Measurements from ENCODE around the gene ENHO. TPM values are rescaled to one million over a fixed set of nuclear protein-coding genes. Genes with fewer than 3 reads are reported as not detected.

The ENHO gene
- total and polyA plus RNA-seq, 2 experiments from 2014 or later, result 7.6 to 8.7 TPM

GRCh38 chr9:34568774-34569173, 46.0 kb upstream of the ENHO start:
- no peak for DNase-seq (ENCODE audit: low read depth in 1 of 2, low spot score in 1 of 2)
- H3K4me1 ChIP-seq (ENCODE audit: low read depth), result peaks cover 26% of the 10 kb centered on the region
- no peaks in the 10 kb centered on the region for H3K36me3 ChIP-seq
- H3K4me3 ChIP-seq, result no peak overlapping the region
- no peaks in the 10 kb centered on the region for H3K27me3 ChIP-seq
- no peaks in the 10 kb centered on the region for H3K9me3 ChIP-seq (ENCODE audit: low read depth)
- H3K27ac ChIP-seq, result no peak overlapping the region
- TF ChIP-seq CTCF (IDR thresholded peaks at IDR 0.05; ENCODE audit: low read depth, low read length), result no peak

DNA sequence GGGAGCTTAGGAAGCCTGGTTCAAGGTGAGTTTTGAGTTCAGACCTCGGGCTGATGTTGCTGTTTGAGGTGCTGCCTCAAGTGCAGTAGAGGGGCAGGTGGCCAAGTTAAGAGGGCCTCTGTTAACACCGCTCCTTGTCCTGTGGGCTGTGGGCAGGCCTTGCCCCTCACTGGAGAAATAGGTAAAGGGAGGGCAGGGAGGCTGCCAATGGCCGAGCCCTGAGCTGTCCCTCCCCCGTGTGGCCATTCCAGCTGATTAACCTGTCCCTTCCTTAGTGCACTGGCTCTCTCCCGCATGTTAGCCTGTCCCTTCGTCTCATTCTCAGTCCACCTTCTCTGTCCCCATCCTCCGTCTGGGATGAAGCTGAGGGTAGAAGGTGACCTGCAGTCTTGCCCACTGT, 45.3 kb upstream of the ENHO start:
- H3K4me3 ChIP-seq, result no peak overlapping the region
- no peaks in the 10 kb centered on the region for H3K36me3 ChIP-seq
- H3K4me1 ChIP-seq (ENCODE audit: low read depth), result peaks cover 26% of the 10 kb centered on the region
- no peaks in the 10 kb centered on the region for H3K27me3 ChIP-seq
- no peak for DNase-seq (ENCODE audit: low read depth in 1 of 2, low spot score in 1 of 2)
- H3K27ac ChIP-seq, result no peak overlapping the region
- no peaks in the 10 kb centered on the region for H3K9me3 ChIP-seq (ENCODE audit: low read depth)
- no peak for TF ChIP-seq CTCF (IDR thresholded peaks at IDR 0.05; ENCODE audit: low read depth, low read length)

DNA sequence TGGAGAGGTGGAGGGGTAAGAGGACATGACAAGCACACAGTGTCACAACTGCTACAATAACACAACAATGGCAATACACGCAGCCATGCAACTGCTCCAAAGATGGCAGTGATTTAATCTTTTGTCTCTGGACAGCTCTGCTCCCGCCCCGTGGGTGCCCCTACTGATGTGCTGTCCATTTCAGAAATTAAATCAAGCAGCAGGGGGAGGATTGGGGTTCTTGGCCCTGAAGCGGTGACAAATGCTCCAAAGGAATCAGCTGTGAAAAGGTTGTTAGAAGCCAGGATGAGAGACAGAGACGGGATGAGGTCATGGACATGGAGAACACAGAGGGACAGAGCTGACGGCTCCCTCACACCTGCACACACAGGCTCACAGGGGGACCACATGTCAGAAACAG, 44.2 kb upstream of the ENHO start:
- Histone ChIP-seq H3K4me1 (ENCODE audit: low read depth) (peaks cover 26% of the 10 kb centered on the region), H3K4me3 (no peak overlapping the region), H3K27me3 (no peaks in the 10 kb centered on the region), H3K27ac (no peak overlapping the region), H3K36me3 (no peaks in the 10 kb centered on the region), H3K9me3 (ENCODE audit: low read depth) (no peaks in the 10 kb centered on the region)
- no peak for TF ChIP-seq CTCF (IDR thresholded peaks at IDR 0.05; ENCODE audit: low read depth, low read length)
- no peak for DNase-seq (ENCODE audit: low read depth in 1 of 2, low spot score in 1 of 2)

DNA sequence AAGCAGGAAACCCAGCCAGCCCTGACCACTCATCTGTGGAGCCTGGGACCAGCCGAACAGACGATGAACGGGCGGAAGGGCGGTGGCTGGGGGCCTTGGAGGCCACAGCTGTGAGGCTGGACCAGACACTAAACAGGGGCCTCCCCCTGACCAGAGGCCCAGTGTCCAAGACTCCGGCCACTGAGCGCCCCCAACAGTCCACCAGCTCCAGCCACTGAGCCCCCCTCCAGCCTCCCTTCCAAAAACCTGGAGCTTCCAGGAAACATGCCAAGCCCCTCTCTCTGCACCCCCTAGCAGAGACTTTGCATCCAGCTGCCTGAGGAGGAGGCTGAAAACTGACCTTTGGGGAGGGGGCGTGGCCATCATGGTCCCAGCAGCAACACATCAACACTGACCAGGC, 43.5 kb upstream of the ENHO start:
- H3K4me3 ChIP-seq, result no peak overlapping the region
- DNase-seq (ENCODE audit: low read depth in 1 of 2, low spot score in 1 of 2), result no peak

GRCh38 chr9:34565856-34566255, 43.1 kb upstream of the ENHO start:
- no peak for DNase-seq (ENCODE audit: low read depth in 1 of 2, low spot score in 1 of 2)
- no peaks in the 10 kb centered on the region for H3K27me3 ChIP-seq
- no peak overlapping the region for H3K4me3 ChIP-seq
- no peak overlapping the region for H3K27ac ChIP-seq
- peaks cover 26% of the 10 kb centered on the region for H3K4me1 ChIP-seq (ENCODE audit: low read depth)
- no peak for TF ChIP-seq CTCF (IDR thresholded peaks at IDR 0.05; ENCODE audit: low read depth, low read length)
- H3K36me3 ChIP-seq, result no peaks in the 10 kb centered on the region
- no peaks in the 10 kb centered on the region for H3K9me3 ChIP-seq (ENCODE audit: low read depth)

More for the DNA sequence above, 43.5 kb upstream of the ENHO start:
- Histone ChIP-seq H3K27ac (no peak overlapping the region), H3K9me3 (ENCODE audit: low read depth) (no peaks in the 10 kb centered on the region), H3K4me1 (ENCODE audit: low read depth) (peaks cover 26% of the 10 kb centered on the region), H3K36me3 (no peaks in the 10 kb centered on the region), H3K27me3 (no peaks in the 10 kb centered on the region)
- no peak for TF ChIP-seq CTCF (IDR thresholded peaks at IDR 0.05; ENCODE audit: low read depth, low read length)

DNA sequence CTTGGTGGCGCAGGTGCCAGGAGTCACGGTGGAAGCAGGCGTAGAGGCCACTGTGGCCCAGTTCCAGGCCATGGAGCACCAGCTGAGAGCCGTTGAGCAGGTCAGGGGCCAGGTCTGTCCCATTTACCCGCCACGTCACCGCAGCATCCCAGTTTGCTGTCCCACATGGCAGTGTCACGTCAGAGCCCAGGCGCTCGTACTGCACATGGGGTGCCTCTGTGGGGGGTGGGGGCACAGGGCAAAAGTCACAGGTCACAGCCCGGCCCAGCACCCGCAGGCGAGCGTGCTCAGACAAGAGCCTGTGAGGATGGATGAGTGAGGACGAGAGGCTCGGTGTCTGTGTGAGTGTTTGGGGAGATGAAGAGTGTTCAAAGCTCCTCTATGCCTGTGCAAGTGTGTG, 41.8 kb upstream of the ENHO start:
- Histone ChIP-seq H3K4me3 (no peak overlapping the region), H3K27me3 (no peaks in the 10 kb centered on the region), H3K36me3 (no peaks in the 10 kb centered on the region), H3K27ac (no peak overlapping the region), H3K9me3 (ENCODE audit: low read depth) (no peaks in the 10 kb centered on the region), H3K4me1 (ENCODE audit: low read depth) (peaks cover 29% of the 10 kb centered on the region)
- no peak for DNase-seq (ENCODE audit: low read depth in 1 of 2, low spot score in 1 of 2)
- TF ChIP-seq CTCF (IDR thresholded peaks at IDR 0.05; ENCODE audit: low read depth, low read length), result no peak
